ENCODE data around the gene TOR4A.
A peak's percentile ranks its signal among the peaks of the same experiment; 100 is the strongest.

Gene TOR4A

GRCh38 chr9:137233143-137233980 lies 44.2 kb upstream of the TOR4A start:
- H3K4me1 ChIP-seq (ENCODE audit: control insufficient read depth in 1 of 2, insufficient read depth in 1 of 2, low read depth in 1 of 2, low read length in 1 of 2), result peaks cover 24 to 26% of the 10 kb centered on the region in 2 experiments

DNA sequence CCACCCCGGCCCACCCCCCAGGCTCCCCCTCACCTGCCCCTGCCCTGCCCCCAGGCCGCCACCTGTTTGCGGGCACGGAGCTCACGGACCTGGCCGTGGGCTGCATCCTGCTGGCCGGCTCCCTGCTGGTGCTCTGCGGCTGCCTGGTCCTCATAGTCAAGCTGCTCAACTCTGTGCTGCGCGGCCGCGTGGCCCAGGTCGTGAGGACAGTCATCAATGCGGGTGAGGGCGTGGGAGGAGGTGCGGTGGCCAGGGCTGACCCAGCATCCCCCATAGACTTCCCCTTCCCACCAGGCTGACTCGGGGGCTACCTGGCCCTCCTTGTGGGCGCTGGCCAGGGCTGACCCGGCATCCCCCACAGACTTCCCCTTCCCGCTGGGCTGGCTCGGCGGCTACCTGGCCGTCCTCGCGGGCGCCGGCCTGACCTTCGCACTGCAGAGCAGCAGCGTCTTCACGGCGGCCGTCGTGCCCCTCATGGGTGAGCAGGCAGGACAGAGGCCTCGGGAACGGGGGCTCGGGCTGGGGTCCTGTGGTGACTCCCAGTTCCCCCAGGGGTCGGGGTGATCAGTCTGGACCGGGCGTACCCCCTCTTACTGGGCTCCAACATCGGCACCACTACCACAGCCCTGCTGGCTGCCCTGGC lies 43.4 kb upstream of the TOR4A start:
- no peaks in the 10 kb centered on the region for H3K36me3 ChIP-seq
- no peak overlapping the region for H3K4me3 ChIP-seq (ENCODE audit: low read depth in 1 of 2, low read length in 1 of 2)
- no peak overlapping the region for H3K27ac ChIP-seq
- no peaks in the 10 kb centered on the region for H3K9me3 ChIP-seq
- TF ChIP-seq, protein P1, sequence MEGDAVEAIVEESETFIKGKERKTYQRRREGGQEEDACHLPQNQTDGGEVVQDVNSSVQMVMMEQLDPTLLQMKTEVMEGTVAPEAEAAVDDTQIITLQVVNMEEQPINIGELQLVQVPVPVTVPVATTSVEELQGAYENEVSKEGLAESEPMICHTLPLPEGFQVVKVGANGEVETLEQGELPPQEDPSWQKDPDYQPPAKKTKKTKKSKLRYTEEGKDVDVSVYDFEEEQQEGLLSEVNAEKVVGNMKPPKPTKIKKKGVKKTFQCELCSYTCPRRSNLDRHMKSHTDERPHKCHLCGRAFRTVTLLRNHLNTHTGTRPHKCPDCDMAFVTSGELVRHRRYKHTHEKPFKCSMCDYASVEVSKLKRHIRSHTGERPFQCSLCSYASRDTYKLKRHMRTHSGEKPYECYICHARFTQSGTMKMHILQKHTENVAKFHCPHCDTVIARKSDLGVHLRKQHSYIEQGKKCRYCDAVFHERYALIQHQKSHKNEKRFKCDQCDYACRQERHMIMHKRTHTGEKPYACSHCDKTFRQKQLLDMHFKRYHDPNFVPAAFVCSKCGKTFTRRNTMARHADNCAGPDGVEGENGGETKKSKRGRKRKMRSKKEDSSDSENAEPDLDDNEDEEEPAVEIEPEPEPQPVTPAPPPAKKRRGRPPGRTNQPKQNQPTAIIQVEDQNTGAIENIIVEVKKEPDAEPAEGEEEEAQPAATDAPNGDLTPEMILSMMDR (IDR thresholded peaks at IDR 0.05), result no peak
- peaks cover 48% of the 10 kb centered on the region for H3K27me3 ChIP-seq
- peaks cover 32 to 33% of the 10 kb centered on the region in 2 experiments for H3K4me1 ChIP-seq (ENCODE audit: control insufficient read depth in 1 of 2, insufficient read depth in 1 of 2, low read depth in 1 of 2, low read length in 1 of 2)

More at GRCh38 chr9:137233143-137233980, 44.2 kb upstream of the TOR4A start:
- Histone ChIP-seq H3K9me3 (no peaks in the 10 kb centered on the region), H3K27me3 (peaks cover 56% of the 10 kb centered on the region), H3K36me3 (no peaks in the 10 kb centered on the region), H3K27ac (no peak overlapping the region), H3K4me3 (ENCODE audit: low read depth in 1 of 2, low read length in 1 of 2) (no peak overlapping the region)
- TF ChIP-seq, protein P1 (IDR thresholded peaks at IDR 0.05), result no peak

DNA sequence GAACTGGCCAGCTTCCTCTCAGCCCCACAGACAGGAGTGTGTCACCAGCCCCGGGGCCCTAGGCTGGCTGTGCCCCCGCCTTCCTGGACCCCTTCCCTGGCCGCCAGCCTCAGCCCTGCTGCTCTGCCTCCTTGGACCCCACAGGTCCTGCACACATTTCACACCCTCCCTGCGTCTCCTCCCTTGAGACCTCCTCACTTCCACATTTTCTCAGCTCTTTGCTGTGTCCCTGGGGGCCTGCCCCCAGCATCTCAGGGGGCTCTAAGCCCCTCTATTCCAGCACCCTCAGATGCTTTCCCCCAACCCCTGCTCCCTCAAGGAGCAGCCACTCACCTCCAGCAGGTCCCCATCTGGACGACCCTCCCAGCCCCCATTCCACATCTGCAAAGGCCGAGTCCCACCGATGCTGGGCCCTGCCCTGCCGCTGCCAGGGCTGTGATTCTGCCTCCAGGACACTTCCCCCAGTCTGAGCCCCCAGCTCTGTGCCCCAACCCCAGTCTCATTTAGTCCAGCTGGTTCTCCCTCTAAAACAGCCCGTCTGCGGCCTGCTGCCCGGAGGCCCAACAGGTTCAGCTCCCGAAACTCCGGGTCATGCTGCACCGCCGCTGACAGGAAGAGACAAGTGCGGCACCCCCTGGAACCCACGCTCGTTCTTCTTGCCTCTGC lies 42.6 kb upstream of the TOR4A start:
- TF ChIP-seq, protein P1 (IDR thresholded peaks at IDR 0.05), result no peak
- peaks cover 36 to 37% of the 10 kb centered on the region in 2 experiments for H3K4me1 ChIP-seq (ENCODE audit: control insufficient read depth in 1 of 2, insufficient read depth in 1 of 2, low read depth in 1 of 2, low read length in 1 of 2)
- no peak overlapping the region for H3K27ac ChIP-seq
- H3K27me3 ChIP-seq, result peaks cover 40% of the 10 kb centered on the region
- H3K36me3 ChIP-seq, result no peaks in the 10 kb centered on the region
- H3K9me3 ChIP-seq, result no peaks in the 10 kb centered on the region
- H3K4me3 ChIP-seq (ENCODE audit: low read depth in 1 of 2, low read length in 1 of 2), result no peak overlapping the region

- peaks cover 41 to 42% of the 10 kb centered on the region in 2 experiments for H3K4me1 ChIP-seq (ENCODE audit: control insufficient read depth in 1 of 2, insufficient read depth in 1 of 2, low read depth in 1 of 2, low read length in 1 of 2)
- TF ChIP-seq, protein P1 (IDR thresholded peaks at IDR 0.05), result no peak
- H3K27ac ChIP-seq, result no peak overlapping the region
- no peaks in the 10 kb centered on the region for H3K9me3 ChIP-seq
- H3K36me3 ChIP-seq, result no peaks in the 10 kb centered on the region
- H3K27me3 ChIP-seq, result peaks cover 34% of the 10 kb centered on the region
- H3K4me3 ChIP-seq (ENCODE audit: low read depth in 1 of 2, low read length in 1 of 2), result peak overlapping the region in 1 of 2 experiments; percentile 57
Observed at GRCh38 chr9:137235424-137236237, 41.9 kb upstream of the TOR4A start.

Measured in neutrophil (primary cell).